Measurements from ENCODE around the gene TDG. TPM values are rescaled to one million over a fixed set of nuclear protein-coding genes. Genes with fewer than 3 reads are reported as not detected.

Gene TDG
- total and polyA plus RNA-seq, 4 donors = 5.0 to 18.7 (median 11.8) TPM

DNA sequence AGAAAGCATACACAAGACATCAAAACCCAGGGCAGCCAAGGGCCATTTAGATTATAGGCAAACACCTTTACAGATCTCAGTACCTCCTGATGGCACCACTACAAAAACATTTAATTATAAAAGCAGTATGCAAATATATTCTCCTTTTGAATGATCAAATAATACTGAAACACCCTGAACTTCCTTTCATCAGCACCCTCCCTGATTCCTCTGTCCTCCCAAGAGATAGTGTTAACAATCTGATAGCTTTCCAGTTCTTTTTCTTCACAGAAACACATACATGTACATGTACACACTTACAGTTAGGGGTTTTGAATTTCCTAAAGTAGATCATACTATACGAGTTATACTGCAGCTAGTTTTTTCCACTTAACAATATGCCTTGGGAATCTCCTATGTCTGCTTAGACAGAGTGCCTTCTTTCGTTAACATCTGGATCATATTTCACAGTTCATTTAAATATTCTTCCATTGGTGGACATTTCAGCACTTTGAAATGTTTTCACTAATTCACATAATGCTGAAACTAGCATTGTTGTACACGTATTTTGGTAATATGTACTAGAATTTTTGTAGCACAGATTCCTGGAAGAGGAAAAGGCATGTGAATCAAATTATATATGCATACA, 35.2 kb downstream of the TDG start:
- no peak overlapping the region for H3K4me3 ChIP-seq (ENCODE audit: low read depth in 1 of 3, low read length in 3 of 3)
- no peak for DNase-seq (ENCODE audit: low spot score)
- H3K27ac ChIP-seq (ENCODE audit: low read depth in 1 of 2, low read length in 2 of 2) = no peak overlapping the region
- 67% methylated on average over 3 of the region's 3 CpGs for WGBS
- H3K4me1 ChIP-seq (ENCODE audit: control insufficient read depth in 4 of 4, insufficient read depth in 4 of 4, low read length in 3 of 4) = no peaks in the 10 kb centered on the region
- H3K9ac ChIP-seq (ENCODE audit: low read depth in 1 of 2, low read length in 2 of 2) = no peak overlapping the region
- H3K36me3 ChIP-seq (ENCODE audit: control insufficient read depth in 4 of 4, insufficient read depth in 3 of 4, low read depth in 1 of 4, low read length in 3 of 4) = no peaks in the 10 kb centered on the region
- TF ChIP-seq, protein P1, sequence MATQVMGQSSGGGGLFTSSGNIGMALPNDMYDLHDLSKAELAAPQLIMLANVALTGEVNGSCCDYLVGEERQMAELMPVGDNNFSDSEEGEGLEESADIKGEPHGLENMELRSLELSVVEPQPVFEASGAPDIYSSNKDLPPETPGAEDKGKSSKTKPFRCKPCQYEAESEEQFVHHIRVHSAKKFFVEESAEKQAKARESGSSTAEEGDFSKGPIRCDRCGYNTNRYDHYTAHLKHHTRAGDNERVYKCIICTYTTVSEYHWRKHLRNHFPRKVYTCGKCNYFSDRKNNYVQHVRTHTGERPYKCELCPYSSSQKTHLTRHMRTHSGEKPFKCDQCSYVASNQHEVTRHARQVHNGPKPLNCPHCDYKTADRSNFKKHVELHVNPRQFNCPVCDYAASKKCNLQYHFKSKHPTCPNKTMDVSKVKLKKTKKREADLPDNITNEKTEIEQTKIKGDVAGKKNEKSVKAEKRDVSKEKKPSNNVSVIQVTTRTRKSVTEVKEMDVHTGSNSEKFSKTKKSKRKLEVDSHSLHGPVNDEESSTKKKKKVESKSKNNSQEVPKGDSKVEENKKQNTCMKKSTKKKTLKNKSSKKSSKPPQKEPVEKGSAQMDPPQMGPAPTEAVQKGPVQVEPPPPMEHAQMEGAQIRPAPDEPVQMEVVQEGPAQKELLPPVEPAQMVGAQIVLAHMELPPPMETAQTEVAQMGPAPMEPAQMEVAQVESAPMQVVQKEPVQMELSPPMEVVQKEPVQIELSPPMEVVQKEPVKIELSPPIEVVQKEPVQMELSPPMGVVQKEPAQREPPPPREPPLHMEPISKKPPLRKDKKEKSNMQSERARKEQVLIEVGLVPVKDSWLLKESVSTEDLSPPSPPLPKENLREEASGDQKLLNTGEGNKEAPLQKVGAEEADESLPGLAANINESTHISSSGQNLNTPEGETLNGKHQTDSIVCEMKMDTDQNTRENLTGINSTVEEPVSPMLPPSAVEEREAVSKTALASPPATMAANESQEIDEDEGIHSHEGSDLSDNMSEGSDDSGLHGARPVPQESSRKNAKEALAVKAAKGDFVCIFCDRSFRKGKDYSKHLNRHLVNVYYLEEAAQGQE (IDR thresholded peaks at IDR 0.05) = no peak
- TF ChIP-seq RXRA (IDR thresholded peaks at IDR 0.05) = no peak
- no peak for TF ChIP-seq HNF4G (IDR thresholded peaks at IDR 0.05)
- no peak for TF ChIP-seq HNF4A (conservative IDR thresholded peaks at IDR 0.05)
- TF ChIP-seq FOXA1 (IDR thresholded peaks at IDR 0.05) = no peak
- TF ChIP-seq FOXA2 (IDR thresholded peaks at IDR 0.05) = no peak
- TF ChIP-seq, protein P2, sequence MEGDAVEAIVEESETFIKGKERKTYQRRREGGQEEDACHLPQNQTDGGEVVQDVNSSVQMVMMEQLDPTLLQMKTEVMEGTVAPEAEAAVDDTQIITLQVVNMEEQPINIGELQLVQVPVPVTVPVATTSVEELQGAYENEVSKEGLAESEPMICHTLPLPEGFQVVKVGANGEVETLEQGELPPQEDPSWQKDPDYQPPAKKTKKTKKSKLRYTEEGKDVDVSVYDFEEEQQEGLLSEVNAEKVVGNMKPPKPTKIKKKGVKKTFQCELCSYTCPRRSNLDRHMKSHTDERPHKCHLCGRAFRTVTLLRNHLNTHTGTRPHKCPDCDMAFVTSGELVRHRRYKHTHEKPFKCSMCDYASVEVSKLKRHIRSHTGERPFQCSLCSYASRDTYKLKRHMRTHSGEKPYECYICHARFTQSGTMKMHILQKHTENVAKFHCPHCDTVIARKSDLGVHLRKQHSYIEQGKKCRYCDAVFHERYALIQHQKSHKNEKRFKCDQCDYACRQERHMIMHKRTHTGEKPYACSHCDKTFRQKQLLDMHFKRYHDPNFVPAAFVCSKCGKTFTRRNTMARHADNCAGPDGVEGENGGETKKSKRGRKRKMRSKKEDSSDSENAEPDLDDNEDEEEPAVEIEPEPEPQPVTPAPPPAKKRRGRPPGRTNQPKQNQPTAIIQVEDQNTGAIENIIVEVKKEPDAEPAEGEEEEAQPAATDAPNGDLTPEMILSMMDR (IDR thresholded peaks at IDR 0.05; ENCODE audit: low read depth, low read length, missing input control) = no peak
- TF ChIP-seq RAD21 (IDR thresholded peaks at IDR 0.05) = no peak
- TF ChIP-seq JUND (IDR thresholded peaks at IDR 0.05) = no peak
- TF ChIP-seq, protein P3, sequence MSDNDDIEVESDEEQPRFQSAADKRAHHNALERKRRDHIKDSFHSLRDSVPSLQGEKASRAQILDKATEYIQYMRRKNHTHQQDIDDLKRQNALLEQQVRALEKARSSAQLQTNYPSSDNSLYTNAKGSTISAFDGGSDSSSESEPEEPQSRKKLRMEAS (IDR thresholded peaks at IDR 0.05) = no peak
- no peaks in the 10 kb centered on the region for H3K9me3 ChIP-seq (ENCODE audit: control insufficient read depth in 4 of 4, low read length in 3 of 4)
- peaks cover 0 to 2% (median 0%) of the 10 kb centered on the region in 4 donors for H3K27me3 ChIP-seq (ENCODE audit: control insufficient read depth in 4 of 4, insufficient read depth in 4 of 4, low read length in 3 of 4)

DNA sequence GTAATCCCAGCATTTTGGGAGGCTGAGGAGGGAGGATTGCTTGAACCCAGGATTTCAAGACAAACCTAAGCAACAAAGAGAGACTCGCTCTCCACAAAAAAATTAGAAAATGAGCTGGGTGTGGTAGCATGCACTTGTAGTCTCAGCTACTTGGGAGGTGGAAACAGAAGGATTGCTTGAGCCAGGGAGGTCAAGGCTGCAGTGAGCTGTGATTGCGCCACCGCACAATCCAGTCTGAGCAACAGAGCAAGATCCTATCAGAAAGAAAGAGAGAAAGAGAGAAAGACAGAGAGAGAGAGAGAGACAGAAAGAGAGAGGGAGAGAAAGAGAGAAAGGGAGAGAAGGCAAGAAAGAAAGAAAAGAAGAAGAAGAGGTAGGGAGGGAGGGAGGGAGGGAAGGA, 37.0 kb downstream of the TDG start:
- Histone ChIP-seq H3K27ac (ENCODE audit: low read depth in 1 of 2, low read length in 2 of 2) (no peak overlapping the region), H3K9me3 (ENCODE audit: control insufficient read depth in 4 of 4, low read length in 3 of 4) (no peaks in the 10 kb centered on the region), H3K36me3 (ENCODE audit: control insufficient read depth in 4 of 4, insufficient read depth in 3 of 4, low read depth in 1 of 4, low read length in 3 of 4) (no peaks in the 10 kb centered on the region), H3K27me3 (ENCODE audit: control insufficient read depth in 4 of 4, insufficient read depth in 4 of 4, low read length in 3 of 4) (peaks cover 0 to 2% (median 0%) of the 10 kb centered on the region in 4 donors), H3K4me1 (ENCODE audit: control insufficient read depth in 4 of 4, insufficient read depth in 4 of 4, low read length in 3 of 4) (no peaks in the 10 kb centered on the region), H3K9ac (ENCODE audit: low read depth in 1 of 2, low read length in 2 of 2) (no peak overlapping the region), H3K4me3 (ENCODE audit: low read depth in 1 of 3, low read length in 3 of 3) (no peak overlapping the region)
- no peak for DNase-seq (ENCODE audit: low spot score)
- WGBS = 96% methylated on average over 3 of the region's 3 CpGs
- TF ChIP-seq NR2F2 (IDR thresholded peaks at IDR 0.05) (no peak), HNF4G (IDR thresholded peaks at IDR 0.05) (no peak), FOXA1 (IDR thresholded peaks at IDR 0.05) (no peak), YY1 (IDR thresholded peaks at IDR 0.05) (no peak), EGR1 (IDR thresholded peaks at IDR 0.05; ENCODE audit: low read depth in 2 of 2) (no peak), TAF1 (conservative IDR thresholded peaks at IDR 0.05) (no peak), RAD21 (IDR thresholded peaks at IDR 0.05) (no peak), FOXA2 (IDR thresholded peaks at IDR 0.05) (no peak), SP1 (IDR thresholded peaks at IDR 0.05) (no peak), HNF4A (conservative IDR thresholded peaks at IDR 0.05) (no peak), RXRA (IDR thresholded peaks at IDR 0.05) (no peak), JUND (IDR thresholded peaks at IDR 0.05) (no peak), GABPA (IDR thresholded peaks at IDR 0.05 in 1 of 2, conservative IDR thresholded peaks at IDR 0.05 in 1 of 2) (no peak)
- TF ChIP-seq, protein P3 (IDR thresholded peaks at IDR 0.05) = no peak
- TF ChIP-seq, protein P4, sequence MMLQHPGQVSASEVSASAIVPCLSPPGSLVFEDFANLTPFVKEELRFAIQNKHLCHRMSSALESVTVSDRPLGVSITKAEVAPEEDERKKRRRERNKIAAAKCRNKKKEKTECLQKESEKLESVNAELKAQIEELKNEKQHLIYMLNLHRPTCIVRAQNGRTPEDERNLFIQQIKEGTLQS (IDR thresholded peaks at IDR 0.05) = no peak
- TF ChIP-seq, protein P1 (IDR thresholded peaks at IDR 0.05) = no peak
- TF ChIP-seq, protein P5, sequence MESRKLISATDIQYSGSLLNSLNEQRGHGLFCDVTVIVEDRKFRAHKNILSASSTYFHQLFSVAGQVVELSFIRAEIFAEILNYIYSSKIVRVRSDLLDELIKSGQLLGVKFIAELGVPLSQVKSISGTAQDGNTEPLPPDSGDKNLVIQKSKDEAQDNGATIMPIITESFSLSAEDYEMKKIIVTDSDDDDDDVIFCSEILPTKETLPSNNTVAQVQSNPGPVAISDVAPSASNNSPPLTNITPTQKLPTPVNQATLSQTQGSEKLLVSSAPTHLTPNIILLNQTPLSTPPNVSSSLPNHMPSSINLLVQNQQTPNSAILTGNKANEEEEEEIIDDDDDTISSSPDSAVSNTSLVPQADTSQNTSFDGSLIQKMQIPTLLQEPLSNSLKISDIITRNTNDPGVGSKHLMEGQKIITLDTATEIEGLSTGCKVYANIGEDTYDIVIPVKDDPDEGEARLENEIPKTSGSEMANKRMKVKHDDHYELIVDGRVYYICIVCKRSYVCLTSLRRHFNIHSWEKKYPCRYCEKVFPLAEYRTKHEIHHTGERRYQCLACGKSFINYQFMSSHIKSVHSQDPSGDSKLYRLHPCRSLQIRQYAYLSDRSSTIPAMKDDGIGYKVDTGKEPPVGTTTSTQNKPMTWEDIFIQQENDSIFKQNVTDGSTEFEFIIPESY (IDR thresholded peaks at IDR 0.05) = no peak

Measured in liver (tissue), 9 donors.